GM18499 (cell line): ENCODE measurements around the gene YIF1B.
"Not testable (repeated sequence)": the region's sequence is repeated elsewhere in the genome, so short reads cannot be mapped to it uniquely, and the experiment has no call there.

Experiments used
- ATAC-seq: cut with Tn5 transposase; IDR thresholded peaks from one replicate; pipeline ENCODE4 v1.9.1; 2021; ENCODE audit warnings: moderate number of reproducible peaks; ENCODE audit not compliant: insufficient read depth, unreplicated experiment

The YIF1B gene, protein sequence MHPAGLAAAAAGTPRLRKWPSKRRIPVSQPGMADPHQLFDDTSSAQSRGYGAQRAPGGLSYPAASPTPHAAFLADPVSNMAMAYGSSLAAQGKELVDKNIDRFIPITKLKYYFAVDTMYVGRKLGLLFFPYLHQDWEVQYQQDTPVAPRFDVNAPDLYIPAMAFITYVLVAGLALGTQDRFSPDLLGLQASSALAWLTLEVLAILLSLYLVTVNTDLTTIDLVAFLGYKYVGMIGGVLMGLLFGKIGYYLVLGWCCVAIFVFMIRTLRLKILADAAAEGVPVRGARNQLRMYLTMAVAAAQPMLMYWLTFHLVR

DNA sequence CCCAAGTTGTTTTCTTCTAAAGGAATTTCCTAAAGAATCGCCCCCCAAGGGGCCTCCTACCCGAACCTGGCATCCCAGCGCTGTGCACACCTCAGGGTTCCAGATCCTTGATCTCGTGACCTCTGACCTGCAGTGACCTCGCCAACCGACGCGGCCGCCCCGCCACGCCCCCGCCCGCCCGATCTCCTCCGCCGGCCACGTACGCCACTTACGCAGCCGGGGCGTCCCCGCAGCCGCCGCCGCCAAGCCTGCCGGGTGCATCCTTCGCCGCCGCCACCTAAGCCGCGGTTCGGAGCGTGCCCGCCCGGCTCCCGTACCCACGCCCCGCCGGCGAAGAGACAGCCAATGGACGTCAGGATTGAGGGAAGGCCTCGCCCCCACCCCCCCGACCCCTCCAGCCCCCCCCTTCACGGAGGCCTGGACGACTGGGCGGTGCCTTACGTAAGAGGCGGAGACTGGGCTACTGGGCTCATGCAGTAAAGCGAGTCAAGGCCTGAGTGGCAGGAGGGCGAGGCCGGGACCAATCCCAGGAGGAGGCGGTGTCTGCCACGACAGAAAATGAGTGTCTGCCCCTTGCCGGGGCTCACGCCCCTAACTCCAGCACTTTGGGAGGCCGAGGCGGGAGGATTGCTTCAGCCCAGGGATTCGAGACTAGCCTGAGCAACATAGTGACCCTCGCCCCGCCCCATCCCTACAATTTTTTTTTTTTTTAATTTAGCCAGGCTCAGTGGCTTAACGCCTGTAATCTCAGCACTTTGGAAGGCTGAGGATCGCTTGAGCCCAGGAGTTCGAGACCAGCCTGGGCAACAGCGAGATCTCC, at the start of gene YIF1B:
YIF1B (minus strand) TSS at position 291 of the 820 bp plus-strand sequence; CDS start at position 261, 30 bp downstream.
- peak; percentile 58 for ATAC-seq

DNA sequence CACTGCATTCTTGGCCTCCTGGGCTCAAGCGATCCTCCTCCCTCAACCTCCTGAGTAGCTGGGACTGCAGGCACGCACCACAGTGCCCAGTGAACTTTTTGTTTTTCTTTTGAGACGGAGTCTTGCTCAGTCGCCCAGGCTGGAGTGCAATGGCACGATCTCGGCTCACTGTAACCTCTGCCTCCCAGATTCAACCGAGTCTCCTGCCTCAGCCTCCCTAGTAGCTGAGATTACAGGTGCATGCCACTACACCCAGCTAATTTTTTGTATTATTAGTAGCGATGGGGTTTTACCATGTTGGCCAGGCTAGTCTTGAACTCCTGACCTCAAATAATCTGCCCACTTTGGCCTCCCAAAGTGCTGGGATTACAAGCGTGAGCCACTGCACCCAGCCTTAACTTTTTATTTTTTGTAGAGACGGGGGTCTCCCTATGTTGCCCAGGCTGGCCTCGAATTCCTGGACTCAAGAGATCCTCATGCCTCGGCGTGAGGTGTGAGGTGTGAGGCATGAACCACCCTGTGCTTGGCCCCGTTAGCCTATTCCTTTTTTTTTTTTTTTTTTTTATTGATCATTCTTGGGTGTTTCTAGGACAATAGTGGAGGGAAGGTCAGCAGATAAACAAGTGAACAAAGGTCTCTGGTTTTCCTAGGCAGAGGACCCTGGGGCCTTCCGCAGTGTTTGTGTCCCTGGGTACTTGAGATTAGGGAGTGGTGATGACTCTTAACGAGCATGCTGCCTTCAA, 47.4 kb upstream of the YIF1B start:
- not testable (repeated sequence) for ATAC-seq

DNA sequence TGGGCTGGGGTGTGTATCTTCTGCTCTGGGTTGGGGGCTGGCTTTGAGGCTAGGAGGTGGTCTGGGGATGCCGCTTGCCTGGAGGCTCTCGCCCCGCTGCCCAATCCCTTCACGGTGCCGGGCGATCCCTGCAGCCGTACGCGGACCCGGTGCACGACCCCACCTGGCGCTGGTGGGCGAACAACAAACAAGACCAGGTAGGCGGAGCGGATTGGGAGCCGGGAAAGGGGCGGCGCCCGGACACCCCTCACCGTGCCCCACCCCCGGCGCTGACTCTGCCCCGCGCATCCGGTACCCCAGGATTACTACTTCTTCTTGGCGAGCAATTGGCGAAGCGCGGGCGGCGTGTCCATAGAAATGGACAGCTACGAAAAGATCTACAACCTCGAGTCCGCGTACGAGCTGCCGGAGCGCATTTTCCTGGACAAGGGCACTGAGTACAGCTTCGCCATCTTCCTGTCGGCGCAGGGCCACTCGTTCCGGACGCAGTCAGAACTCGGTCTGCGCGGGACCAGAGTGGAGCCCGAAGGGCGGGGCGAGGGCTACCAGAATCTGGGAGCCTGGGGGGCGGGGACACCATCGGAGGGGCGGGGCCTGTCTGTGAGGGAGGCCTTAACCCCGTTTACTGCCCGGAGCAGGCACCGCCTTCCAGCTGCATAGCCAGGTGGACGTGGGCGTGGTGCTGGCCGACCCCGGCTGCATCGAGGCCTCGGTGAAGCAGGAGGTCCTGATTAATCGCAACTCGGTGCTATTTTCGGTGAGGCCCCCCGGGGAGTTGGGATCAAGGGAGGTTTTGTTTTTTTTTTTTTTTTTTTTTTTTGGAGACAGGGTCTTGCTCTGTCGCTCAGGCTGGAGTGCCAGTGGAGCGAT, 46.6 kb upstream of the YIF1B start:
- ATAC-seq, result no peak

DNA sequence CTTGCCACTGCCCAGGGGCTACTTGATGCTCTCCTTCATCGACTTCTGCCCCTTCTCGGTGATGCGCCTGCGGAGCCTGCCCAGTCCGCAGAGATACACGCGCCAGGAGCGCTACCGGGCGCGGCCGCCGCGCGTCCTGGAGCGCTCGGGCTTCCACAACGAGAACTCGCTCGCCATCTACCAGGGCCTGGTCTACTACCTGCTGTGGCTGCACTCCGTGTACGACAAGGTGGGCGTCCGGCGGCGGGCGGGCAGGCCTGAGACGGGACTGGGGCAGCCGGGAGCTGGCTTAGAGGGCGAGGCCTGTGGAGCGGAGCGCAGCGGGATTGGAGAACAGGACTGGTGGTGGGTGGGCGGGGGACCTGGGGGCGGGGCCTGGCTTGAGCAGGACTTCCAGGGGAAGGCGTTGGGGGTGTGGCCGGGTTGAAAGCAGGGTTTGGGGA, 45.9 kb upstream of the YIF1B start:
- no peak for ATAC-seq

DNA sequence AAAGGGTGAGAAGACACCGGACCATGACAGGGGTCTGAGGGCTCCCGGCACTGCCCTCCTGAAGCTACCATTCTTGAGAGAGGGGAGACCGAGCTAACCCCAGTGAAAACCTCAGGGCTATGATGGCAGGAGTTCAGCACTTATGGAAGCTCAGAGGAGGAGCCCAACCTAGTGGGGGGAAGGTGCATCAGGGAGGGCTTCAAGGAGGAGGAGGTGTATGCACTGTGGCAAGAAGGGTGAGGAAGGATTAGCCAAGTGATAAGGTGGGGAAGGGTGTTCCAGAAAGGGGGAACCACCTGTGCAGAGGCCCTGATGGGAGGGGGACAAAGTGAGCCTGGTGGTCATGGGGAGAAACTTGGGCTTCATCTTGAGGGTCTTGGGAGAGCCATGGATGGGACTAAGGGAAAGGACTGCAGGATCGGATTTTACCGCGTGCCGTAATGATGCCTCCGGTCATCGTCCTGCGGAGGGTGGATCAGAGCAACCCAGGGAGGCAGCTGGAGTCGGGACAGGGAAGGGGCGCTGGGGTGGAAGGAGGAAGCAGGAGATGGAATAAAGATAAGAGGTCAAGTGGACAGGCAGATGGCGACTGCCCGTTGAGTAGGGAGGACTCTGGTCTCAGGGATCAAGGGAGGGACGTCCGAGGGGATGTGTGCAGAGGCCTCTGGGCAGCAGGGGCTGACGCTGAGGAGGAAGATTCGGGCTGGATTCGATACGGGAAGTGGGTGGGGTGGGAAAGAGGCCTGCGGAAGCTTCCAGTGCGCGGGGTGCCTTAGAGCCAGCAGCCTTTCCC, 45.3 kb upstream of the YIF1B start:
- ATAC-seq, result no peak

DNA sequence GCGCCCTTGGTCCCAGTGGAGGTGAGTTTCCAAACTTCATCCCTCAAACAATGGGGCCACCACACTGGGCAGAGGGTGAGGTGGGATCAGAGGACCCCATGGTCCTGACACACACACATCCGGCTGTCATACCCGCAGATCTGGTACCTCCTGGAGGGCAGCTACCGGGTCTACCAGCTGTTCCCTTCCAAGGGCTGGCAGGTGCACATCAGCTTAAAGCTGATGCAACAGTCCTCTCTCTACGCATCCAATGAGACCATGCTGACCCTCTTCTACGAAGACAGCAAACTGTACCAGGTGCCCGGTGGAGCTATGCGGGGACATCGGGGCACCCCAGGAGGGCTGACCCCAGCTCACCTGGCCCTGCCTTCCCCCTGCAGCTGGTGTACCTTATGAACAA, 44.6 kb upstream of the YIF1B start:
- no peak for ATAC-seq

DNA sequence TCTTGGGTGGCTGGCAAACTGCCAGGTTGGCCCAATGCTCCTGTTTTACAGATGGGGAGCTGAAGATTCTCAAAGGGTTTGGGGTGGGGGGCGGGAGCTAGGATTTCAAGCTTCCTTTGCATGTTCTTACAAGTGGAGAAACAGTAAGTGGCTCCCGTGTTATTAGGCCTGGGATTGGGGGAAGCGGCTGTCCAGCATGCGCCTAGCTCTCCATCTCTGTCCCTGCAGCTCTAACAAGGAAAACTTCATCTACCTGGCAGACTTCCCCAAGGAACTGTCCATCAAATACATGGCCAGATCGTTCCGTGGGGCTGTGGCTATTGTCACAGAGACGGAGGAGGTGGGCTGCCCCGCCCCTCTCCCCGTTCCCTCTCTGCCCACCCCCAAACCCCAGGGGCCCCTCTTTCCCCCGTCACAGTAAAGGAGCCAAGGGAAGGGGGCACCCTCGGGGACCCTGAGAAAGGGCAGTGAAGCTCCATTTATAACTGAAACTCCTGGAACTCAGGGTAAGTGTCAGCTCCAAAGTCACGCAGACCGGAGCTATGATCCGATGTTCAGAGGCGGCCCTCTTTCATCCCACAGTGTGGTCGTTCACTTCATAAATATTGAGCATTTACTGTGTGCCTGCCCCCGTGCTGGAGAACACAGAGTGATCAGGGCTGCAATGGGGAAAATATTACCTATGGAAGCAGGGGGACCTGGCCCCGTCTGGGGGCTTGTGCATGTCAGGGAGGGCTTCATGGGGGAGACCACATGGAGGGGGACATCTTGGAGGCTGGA, 43.7 kb upstream of the YIF1B start:
- ATAC-seq, result no peak

DNA sequence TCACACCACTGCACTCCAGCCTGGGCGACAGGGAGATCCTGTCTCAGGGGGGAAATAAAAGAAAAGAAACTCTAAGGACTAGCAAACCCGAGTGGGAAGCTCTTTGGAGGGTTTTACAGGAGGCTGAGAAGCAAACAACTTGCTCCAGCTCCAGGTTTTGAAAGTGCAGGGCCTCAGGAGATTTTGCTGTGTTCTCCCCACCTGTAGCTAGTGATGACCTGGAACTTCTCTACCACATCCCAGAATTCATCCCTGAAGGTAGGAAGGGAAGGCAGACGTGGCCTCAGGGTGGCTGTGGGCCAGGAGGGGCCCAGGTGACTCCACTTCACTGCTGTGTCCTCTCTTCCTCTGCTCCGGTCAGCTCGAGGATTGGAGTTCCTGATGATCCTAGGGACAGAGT, 42.3 kb upstream of the YIF1B start:
- ATAC-seq, result no peak

DNA sequence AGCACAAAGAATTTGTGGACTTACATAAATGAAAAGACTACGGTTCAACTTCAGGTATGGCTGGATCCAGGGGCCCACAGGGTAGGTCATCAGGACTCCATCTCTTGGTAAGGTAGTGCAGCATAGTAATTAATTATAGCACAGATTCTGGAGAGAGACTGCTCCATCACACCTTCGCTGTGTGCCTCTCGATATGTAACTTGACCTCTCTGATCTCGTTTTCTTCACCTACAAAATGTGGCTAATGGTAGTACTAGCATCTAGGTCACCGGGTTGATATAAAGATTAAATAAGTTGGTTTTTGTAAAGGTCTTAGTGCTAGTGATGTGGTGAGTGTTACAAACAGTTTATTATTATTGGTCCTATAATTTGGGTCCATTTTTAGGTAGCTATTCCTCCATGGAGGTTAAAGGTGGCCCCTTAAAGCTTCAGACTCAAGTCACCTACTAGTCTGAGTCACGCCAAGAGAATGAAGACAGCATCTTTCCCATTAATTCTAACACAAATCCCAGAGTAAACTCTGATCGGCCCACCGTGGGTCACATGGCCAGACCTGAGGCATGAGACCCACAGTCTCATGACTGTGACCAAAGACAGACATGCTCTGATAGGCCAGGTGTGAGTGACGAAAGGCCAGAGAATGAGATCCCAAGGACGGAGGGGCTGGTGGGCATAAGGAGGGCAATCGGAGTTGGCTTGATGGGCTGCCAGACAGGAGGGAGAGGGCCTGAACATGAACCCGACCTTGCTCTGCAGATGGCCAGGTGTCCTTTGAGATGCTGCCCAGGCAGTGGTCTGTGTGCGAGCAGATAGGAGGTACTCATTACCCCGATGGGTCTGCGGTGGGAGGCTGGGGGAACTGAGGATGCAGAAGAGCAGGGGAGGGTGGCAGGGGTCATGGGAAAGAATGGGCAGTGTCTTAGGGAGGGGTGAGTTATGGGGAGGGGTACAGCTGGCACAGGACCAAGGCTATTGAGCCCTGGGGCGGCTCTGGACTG, 40.3 kb upstream of the YIF1B start:
- ATAC-seq, result no peak

DNA sequence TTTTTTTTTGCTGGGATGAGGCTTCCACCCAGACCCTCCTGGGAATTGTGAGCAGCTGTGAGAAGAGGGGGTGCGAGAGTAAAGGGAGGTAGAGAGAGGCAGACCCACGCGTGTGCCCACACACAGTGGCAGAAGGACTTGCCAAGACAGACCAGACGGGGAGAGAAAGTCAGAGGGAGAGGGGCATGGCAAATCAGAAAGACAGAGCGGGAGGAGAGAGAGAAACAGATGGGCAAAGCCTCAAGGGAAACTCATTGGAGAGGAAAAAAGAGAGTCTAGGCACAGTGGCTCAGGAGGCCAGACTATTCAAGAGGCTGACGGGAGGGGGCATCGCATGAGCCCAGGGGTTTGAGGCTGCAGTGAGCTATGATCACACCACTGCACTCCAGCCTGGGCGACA, 36.9 kb upstream of the YIF1B start:
- ATAC-seq, result no peak

DNA sequence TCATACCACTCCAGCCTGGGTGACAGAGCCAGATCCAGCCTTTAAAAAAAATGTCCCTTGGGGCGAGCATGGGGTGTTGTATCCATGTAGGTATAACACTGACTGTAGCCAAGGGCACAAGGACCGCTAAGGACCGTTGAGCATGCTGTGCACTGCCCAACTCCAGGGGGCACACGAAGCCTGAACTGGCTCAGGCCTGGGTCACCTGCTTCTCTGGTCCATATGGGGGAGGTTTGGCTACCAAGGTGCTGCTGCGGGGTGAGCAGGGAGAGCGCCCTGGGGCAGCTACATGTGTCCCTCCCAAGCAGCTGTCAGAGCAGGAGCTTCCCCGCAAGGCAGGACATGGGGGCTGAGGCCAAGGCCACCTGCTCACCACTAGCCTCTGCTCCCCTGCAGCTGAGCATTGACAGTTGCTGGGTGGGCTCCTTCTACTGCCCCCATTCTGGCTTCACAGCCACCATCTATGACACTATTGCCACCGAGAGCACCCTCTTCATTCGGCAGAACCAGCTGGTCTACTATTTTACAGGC, 36.2 kb upstream of the YIF1B start:
- ATAC-seq, result no peak

DNA sequence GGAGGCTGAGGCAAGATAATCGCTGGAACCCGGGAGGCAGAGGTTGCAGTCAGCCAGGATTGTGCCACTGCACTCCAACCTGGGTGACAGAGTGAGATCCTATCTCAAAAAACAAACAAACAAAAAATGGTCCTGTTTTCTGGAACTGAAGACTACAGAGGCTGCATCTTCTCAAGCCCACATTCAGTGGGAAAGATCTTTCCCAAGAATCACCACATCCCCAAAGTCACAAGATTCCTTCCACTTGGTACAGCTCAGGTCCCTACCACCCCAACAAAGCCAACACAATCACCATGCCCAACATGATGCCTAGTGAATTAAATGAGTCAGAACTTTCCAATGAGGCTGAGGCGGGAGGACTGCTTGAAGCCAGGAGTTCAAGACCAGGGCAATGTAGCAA, 35.1 kb upstream of the YIF1B start:
- no peak for ATAC-seq

DNA sequence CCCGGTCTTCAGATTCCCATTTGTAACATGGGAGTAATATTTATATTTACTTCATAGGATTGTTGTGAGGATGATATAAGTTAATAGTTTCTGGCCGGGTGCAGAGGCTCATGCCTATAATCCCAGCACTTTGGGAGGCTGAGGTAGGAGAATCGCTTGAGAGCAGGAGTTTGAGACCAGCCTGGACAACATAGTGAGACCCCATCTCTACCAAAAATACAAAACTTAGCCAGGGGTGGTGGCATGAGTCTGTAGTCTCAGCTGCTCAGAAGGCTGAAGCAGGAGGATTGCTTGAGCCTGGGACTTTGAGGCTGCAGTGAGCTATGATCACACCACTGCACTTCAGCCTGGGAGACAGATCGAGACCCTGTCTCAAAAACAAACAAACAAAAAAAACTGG, 31.1 kb upstream of the YIF1B start:
- no peak for ATAC-seq

DNA sequence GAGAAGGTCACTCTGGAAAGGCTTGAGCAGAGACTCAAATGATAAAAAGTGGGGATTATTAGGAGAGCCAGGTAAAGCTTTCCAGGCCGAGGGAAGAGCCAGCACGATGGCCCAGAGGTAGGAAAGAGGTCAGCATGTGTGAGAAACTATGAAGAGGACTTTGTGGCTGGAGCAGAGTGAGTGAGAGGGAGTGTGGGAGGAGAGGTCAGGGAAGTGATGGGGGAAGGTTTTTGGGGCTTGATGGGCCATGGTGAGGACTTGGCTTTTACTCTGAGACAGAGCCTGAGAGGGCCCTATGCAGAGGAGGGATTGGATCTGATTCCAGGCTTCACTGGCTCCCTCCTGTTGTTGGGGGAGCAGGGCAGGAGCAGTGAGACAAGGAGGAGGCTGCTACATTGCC, 25.2 kb upstream of the YIF1B start:
- ATAC-seq, result no peak

DNA sequence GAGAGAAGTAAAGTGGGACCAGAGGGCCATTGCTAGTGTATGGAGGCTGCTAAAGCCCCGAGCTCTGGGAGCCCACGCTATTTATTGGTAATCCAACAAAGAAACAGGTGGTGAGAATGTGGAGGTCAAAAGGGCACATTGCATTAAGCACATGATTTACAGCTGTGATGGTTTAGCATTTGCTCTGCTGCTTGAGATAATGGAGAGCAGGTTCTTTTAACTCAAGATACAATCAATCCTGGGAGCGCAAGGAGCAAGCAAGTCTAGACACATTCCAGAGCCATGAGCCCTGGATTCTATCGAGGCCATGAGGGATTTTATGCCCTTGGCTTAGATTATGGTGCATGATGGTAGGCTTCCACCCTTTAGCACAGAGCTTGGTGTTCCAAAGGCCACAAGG, 23.3 kb upstream of the YIF1B start:
- not testable (repeated sequence) for ATAC-seq

DNA sequence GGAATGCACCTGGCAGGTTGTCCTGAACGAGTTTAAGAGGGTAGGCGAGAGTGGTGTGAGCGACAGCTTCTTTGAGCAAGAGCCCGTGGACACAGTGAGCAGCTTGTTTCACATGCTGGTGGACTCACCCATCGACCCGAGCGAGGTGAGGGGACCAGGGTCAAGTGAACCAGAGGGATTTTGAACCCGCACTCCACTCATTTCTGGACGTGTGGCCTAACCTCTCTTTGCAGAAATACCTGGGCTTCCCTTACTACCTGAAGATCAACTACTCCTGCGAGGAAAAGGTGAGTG, 21.6 kb upstream of the YIF1B start:
- no peak for ATAC-seq

DNA sequence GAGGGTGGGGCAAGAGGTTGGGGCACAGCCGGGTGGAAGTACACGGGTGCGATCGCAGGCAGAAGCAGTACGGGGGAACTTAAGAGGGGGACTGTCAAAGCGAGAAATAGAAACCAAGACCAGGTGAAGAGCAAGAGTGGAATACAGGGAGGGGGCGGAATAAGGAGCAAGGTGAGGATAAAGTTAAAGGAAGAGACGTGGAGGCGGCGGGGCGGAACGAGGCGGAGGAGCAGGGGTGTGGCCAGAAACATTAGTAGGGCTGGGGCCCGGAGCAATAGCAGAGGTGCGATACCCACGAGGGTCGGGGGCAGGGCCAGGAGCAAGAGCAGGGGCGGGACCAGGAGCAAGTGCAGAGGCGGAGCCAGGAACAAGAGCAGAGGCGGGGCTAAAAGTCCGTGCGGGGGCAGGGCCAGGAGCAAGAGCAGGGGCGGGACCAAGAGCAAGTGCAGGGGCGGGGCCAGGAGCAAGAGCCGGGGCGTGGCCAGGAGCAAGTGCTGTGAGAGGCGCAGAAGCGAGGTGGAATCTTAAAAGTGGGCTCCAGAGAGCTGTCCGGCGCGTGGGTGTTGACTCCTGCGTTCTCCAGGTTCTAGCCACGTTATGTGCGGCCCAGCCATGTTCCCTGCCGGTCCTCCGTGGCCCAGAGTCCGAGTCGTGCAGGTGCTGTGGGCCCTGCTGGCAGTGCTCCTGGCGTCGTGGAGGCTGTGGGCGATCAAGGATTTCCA, 21.1 kb upstream of the YIF1B start:
- no peak for ATAC-seq
